Mucosa of gallbladder (tissue), 1 donor: Measurements from ENCODE around the gene OTUB2. TPM values are rescaled to one million over a fixed set of nuclear protein-coding genes. Genes with fewer than 3 reads are reported as not detected.
"Not testable (repeated sequence)": the region's sequence is repeated elsewhere in the genome, so short reads cannot be mapped to it uniquely, and the experiment has no call there.

Source experiments
- DNase-seq: peaks from one replicate; pipeline ENCODE4 v3.0.0-alpha.2; 2020; ENCODE audit warnings: low spot score
- total RNA-seq: library from RNA; stranded (reverse); gene quantifications from one replicate; pipeline ENCODE4 v1.2.1, GENCODE V29; 2021
- donor health status: DM: no; HTN: no; CAD: no.

The OTUB2 gene
- total RNA-seq, 1 donor from 2014 or later: 2.1 TPM

GRCh38 chr14:94056579-94057308 is 30.6 kb downstream of the OTUB2 start:
- no peak for DNase-seq

- DNase-seq: no peak
Observed at GRCh38 chr14:94058128-94058673, 32.1 kb downstream of the OTUB2 start.

- DNase-seq: no peak
Observed at GRCh38 chr14:94058674-94059138, 32.6 kb downstream of the OTUB2 start.

GRCh38 chr14:94059998-94060397 is 33.9 kb downstream of the OTUB2 start:
- no peak for DNase-seq

- no peak for DNase-seq
Observed at GRCh38 chr14:94062344-94062940, 36.3 kb downstream of the OTUB2 start.

GRCh38 chr14:94066089-94066676 is 40.0 kb downstream of the OTUB2 start:
- DNase-seq: no peak

GRCh38 chr14:94072076-94072475 is 45.9 kb downstream of the OTUB2 start:
- DNase-seq: not testable (repeated sequence)

- DNase-seq: no peak
Observed at GRCh38 chr14:94074534-94074933, 48.4 kb downstream of the OTUB2 start.

GRCh38 chr14:94075008-94075407 is 48.9 kb downstream of the OTUB2 start:
- no peak for DNase-seq

- no peak for DNase-seq
Observed at GRCh38 chr14:94077111-94077821, 51.1 kb downstream of the OTUB2 start.

- no peak for DNase-seq
Observed at GRCh38 chr14:94077823-94078222, 51.7 kb downstream of the OTUB2 start.

- no peak for DNase-seq
Observed at GRCh38 chr14:94079891-94080620, 53.9 kb downstream of the OTUB2 start.

- DNase-seq: peak; percentile 97
Observed at GRCh38 chr14:94080621-94081385, 54.7 kb downstream of the OTUB2 start, which contains the start of the genes DDX24 and IFI27L1. Gene DDX24 (minus strand): TSS chr14:94081202. CDS start chr14:94079742, 1,460 bp downstream. Gene IFI27L1 (plus strand): TSS chr14:94081310. CDS start chr14:94096938, 15,628 bp downstream.

GRCh38 chr14:94081386-94081820 is 55.3 kb downstream of the OTUB2 start:
- DNase-seq: no peak

GRCh38 chr14:94087891-94088290 is 61.8 kb downstream of the OTUB2 start:
- DNase-seq: no peak

GRCh38 chr14:94088516-94088915 is 62.4 kb downstream of the OTUB2 start:
- DNase-seq: no peak

- DNase-seq: no peak
Observed at GRCh38 chr14:94089479-94089878, 63.3 kb downstream of the OTUB2 start.

GRCh38 chr14:94093418-94093817 is 67.3 kb downstream of the OTUB2 start:
- DNase-seq: no peak

GRCh38 chr14:94097091-94097490 is 71.0 kb downstream of the OTUB2 start:
- DNase-seq: no peak
